Subcutaneous adipose tissue (tissue), 4 donors: Measurements from ENCODE around the gene KRTAP4-7. TPM values are rescaled to one million over a fixed set of nuclear protein-coding genes. Genes with fewer than 3 reads are reported as not detected.

Source experiments
- total RNA-seq, 4 donors: library from RNA; depleted of rRNA; stranded (reverse); fragments of >200 nt; gene quantifications; one replicate each; pipeline ENCODE4 v1.1.0, GENCODE V29; 2016
- TF ChIP-seq, protein P1 (sequence below): fragments of 450-650 bp; IDR thresholded peaks from one replicate; pipeline ENCODE4 v1.5.1; 2016; ENCODE audit warnings: low read depth, mild to moderate bottlenecking, control low read depth, antibody characterized with exemption, moderate library complexity

The KRTAP4-7 gene
- total RNA-seq, 4 donors from 2014 or later, result not detected

GRCh38 chr17:41133880-41134735 lies 50.2 kb downstream of the KRTAP4-7 start:
- TF ChIP-seq, protein P1, sequence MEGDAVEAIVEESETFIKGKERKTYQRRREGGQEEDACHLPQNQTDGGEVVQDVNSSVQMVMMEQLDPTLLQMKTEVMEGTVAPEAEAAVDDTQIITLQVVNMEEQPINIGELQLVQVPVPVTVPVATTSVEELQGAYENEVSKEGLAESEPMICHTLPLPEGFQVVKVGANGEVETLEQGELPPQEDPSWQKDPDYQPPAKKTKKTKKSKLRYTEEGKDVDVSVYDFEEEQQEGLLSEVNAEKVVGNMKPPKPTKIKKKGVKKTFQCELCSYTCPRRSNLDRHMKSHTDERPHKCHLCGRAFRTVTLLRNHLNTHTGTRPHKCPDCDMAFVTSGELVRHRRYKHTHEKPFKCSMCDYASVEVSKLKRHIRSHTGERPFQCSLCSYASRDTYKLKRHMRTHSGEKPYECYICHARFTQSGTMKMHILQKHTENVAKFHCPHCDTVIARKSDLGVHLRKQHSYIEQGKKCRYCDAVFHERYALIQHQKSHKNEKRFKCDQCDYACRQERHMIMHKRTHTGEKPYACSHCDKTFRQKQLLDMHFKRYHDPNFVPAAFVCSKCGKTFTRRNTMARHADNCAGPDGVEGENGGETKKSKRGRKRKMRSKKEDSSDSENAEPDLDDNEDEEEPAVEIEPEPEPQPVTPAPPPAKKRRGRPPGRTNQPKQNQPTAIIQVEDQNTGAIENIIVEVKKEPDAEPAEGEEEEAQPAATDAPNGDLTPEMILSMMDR, result no peak

Other genes starting within 250 kb of the KRTAP4-7 start
- 1 to 10 TPM in 1 of 4 donors, not detected in 3; 1.2 TPM for gene KRT12, start 216.9 kb upstream of the KRTAP4-7 start, total RNA-seq
- not detected for gene KRT20, start 198.9 kb upstream of the KRTAP4-7 start, total RNA-seq
- not detected for gene KRT23, start 146.5 kb upstream of the KRTAP4-7 start, total RNA-seq
- gene KRT39, start 117.2 kb upstream of the KRTAP4-7 start, total RNA-seq, result not detected
- not detected for gene KRT40, start 99.8 kb upstream of the KRTAP4-7 start, total RNA-seq
- not detected for gene KRTAP3-3, start 90.0 kb upstream of the KRTAP4-7 start, total RNA-seq
- not detected for gene KRTAP3-2, start 84.2 kb upstream of the KRTAP4-7 start, total RNA-seq
- gene KRTAP3-1, start 75.0 kb upstream of the KRTAP4-7 start, total RNA-seq, result not detected
- gene KRTAP1-5, start 56.9 kb upstream of the KRTAP4-7 start, total RNA-seq, result not detected
- not detected for gene KRTAP1-4, start 54.0 kb upstream of the KRTAP4-7 start, total RNA-seq
- not detected for gene KRTAP1-3, start 49.3 kb upstream of the KRTAP4-7 start, total RNA-seq
- gene KRTAP1-1, start 42.7 kb upstream of the KRTAP4-7 start, total RNA-seq, result not detected
- not detected for gene KRTAP2-1, start 36.8 kb upstream of the KRTAP4-7 start, total RNA-seq
- gene KRTAP2-2, start 28.9 kb upstream of the KRTAP4-7 start, total RNA-seq, result not detected
- gene KRTAP2-3, start 24.0 kb upstream of the KRTAP4-7 start, total RNA-seq, result not detected
- gene KRTAP2-4, start 18.3 kb upstream of the KRTAP4-7 start, total RNA-seq, result not detected
- not detected for gene KRTAP4-8, start 14.0 kb downstream of the KRTAP4-7 start, total RNA-seq
- gene KRTAP4-16, start 18.1 kb downstream of the KRTAP4-7 start, total RNA-seq, result not detected
- gene KRTAP4-9, start 21.2 kb downstream of the KRTAP4-7 start, total RNA-seq, result not detected
- not detected for gene KRTAP4-11, start 34.2 kb downstream of the KRTAP4-7 start, total RNA-seq
- gene KRTAP4-12, start 40.0 kb downstream of the KRTAP4-7 start, total RNA-seq, result not detected
- not detected for gene KRTAP4-6, start 56.4 kb downstream of the KRTAP4-7 start, total RNA-seq
- gene KRTAP4-5, start 65.7 kb downstream of the KRTAP4-7 start, total RNA-seq, result not detected
- gene KRTAP4-4, start 76.6 kb downstream of the KRTAP4-7 start, total RNA-seq, result not detected
- not detected for gene KRTAP4-3, start 84.1 kb downstream of the KRTAP4-7 start, total RNA-seq
- gene KRTAP4-2, start 94.1 kb downstream of the KRTAP4-7 start, total RNA-seq, result not detected
- gene KRTAP4-1, start 100.8 kb downstream of the KRTAP4-7 start, total RNA-seq, result not detected
- not detected for gene KRTAP9-1, start 105.7 kb downstream of the KRTAP4-7 start, total RNA-seq
- not detected for gene KRTAP9-2, start 142.5 kb downstream of the KRTAP4-7 start, total RNA-seq
- not detected for gene KRTAP9-3, start 148.3 kb downstream of the KRTAP4-7 start, total RNA-seq
- not detected for gene KRTAP9-8, start 153.8 kb downstream of the KRTAP4-7 start, total RNA-seq
- not detected for gene KRTAP9-4, start 165.5 kb downstream of the KRTAP4-7 start, total RNA-seq
- not detected for gene KRTAP9-9, start 171.2 kb downstream of the KRTAP4-7 start, total RNA-seq
- not detected for gene KRTAP9-6, start 181.2 kb downstream of the KRTAP4-7 start, total RNA-seq
- gene KRTAP9-7, start 191.5 kb downstream of the KRTAP4-7 start, total RNA-seq, result not detected
- not detected for gene KRTAP29-1, start 218.7 kb downstream of the KRTAP4-7 start, total RNA-seq
- not detected for gene KRTAP16-1, start 225.2 kb downstream of the KRTAP4-7 start, total RNA-seq
- gene KRTAP17-1, start 231.6 kb downstream of the KRTAP4-7 start, total RNA-seq, result not detected